Measurements from ENCODE around the gene SKIC8.

Gene SKIC8

GRCh38 chr15:78314181-78314581, 14.8 kb upstream of the SKIC8 start:
- TF ChIP-seq SIN3A (IDR thresholded peaks at IDR 0.05; ENCODE audit: borderline replicate concordance, insufficient read depth, low read length) = no peak
- TF ChIP-seq REST (IDR thresholded peaks at IDR 0.05; ENCODE audit: insufficient read depth in 1 of 2, low read depth in 2 of 2, low read length in 2 of 2) = no peak
- TF ChIP-seq FOXP2 (optimal IDR thresholded peaks at IDR 0.05; ENCODE audit: borderline replicate concordance, extremely low read depth, extremely low read length, insufficient read depth) = no peak
- no peak for TF ChIP-seq POLR2AphosphoS5 (IDR thresholded peaks at IDR 0.05; ENCODE audit: low read depth, low read length)
- TF ChIP-seq TAF1 (IDR thresholded peaks at IDR 0.05; ENCODE audit: borderline replicate concordance, insufficient read depth, low read length) = no peak

GRCh38 chr15:78313383-78313782, 14.0 kb upstream of the SKIC8 start:
- TF ChIP-seq REST (IDR thresholded peaks at IDR 0.05; ENCODE audit: insufficient read depth in 1 of 2, low read depth in 2 of 2, low read length in 2 of 2) = no peak
- no peak for TF ChIP-seq FOXP2 (optimal IDR thresholded peaks at IDR 0.05; ENCODE audit: borderline replicate concordance, extremely low read depth, extremely low read length, insufficient read depth)
- no peak for TF ChIP-seq TAF1 (IDR thresholded peaks at IDR 0.05; ENCODE audit: borderline replicate concordance, insufficient read depth, low read length)
- TF ChIP-seq SIN3A (IDR thresholded peaks at IDR 0.05; ENCODE audit: borderline replicate concordance, insufficient read depth, low read length) = no peak
- no peak for TF ChIP-seq POLR2AphosphoS5 (IDR thresholded peaks at IDR 0.05; ENCODE audit: low read depth, low read length)

- TF ChIP-seq POLR2AphosphoS5 (IDR thresholded peaks at IDR 0.05; ENCODE audit: low read depth, low read length) (no peak), REST (IDR thresholded peaks at IDR 0.05; ENCODE audit: insufficient read depth in 1 of 2, low read depth in 2 of 2, low read length in 2 of 2) (no peak), FOXP2 (optimal IDR thresholded peaks at IDR 0.05; ENCODE audit: borderline replicate concordance, extremely low read depth, extremely low read length, insufficient read depth) (no peak), TAF1 (IDR thresholded peaks at IDR 0.05; ENCODE audit: borderline replicate concordance, insufficient read depth, low read length) (no peak), SIN3A (IDR thresholded peaks at IDR 0.05; ENCODE audit: borderline replicate concordance, insufficient read depth, low read length) (no peak)
Observed at GRCh38 chr15:78312957-78313356, 13.5 kb upstream of the SKIC8 start.

- TF ChIP-seq TAF1 (IDR thresholded peaks at IDR 0.05; ENCODE audit: borderline replicate concordance, insufficient read depth, low read length) (no peak), POLR2AphosphoS5 (IDR thresholded peaks at IDR 0.05; ENCODE audit: low read depth, low read length) (no peak), FOXP2 (optimal IDR thresholded peaks at IDR 0.05; ENCODE audit: borderline replicate concordance, extremely low read depth, extremely low read length, insufficient read depth) (no peak), SIN3A (IDR thresholded peaks at IDR 0.05; ENCODE audit: borderline replicate concordance, insufficient read depth, low read length) (no peak), REST (IDR thresholded peaks at IDR 0.05; ENCODE audit: insufficient read depth in 1 of 2, low read depth in 2 of 2, low read length in 2 of 2) (no peak)
Observed at GRCh38 chr15:78312536-78312935, 13.1 kb upstream of the SKIC8 start.

- TF ChIP-seq POLR2AphosphoS5 (IDR thresholded peaks at IDR 0.05; ENCODE audit: low read depth, low read length) (no peak), FOXP2 (optimal IDR thresholded peaks at IDR 0.05; ENCODE audit: borderline replicate concordance, extremely low read depth, extremely low read length, insufficient read depth) (no peak), SIN3A (IDR thresholded peaks at IDR 0.05; ENCODE audit: borderline replicate concordance, insufficient read depth, low read length) (no peak), REST (IDR thresholded peaks at IDR 0.05; ENCODE audit: insufficient read depth in 1 of 2, low read depth in 2 of 2, low read length in 2 of 2) (no peak), TAF1 (IDR thresholded peaks at IDR 0.05; ENCODE audit: borderline replicate concordance, insufficient read depth, low read length) (no peak)
Observed at GRCh38 chr15:78311292-78311691, 11.9 kb upstream of the SKIC8 start.

All from PFSK-1 (cell line).